Peyer's patch (tissue), 4 donors: ENCODE measurements around the gene ARID1B.

Experiments used
- CTCF ChIP-seq, 6 experiments: fragments of 450-650 bp in 4 of 6; fragments of 200-600 bp in 2 of 6; sonication (generic) in 1 of 6; IDR thresholded peaks; one replicate each; pipeline ENCODE4 v1.5.1; 2017 to 2019; ENCODE audit warnings: antibody characterized with exemption in 6 of 6, mild to moderate bottlenecking in 3 of 6, moderate library complexity in 1 of 6
- POLR2A ChIP-seq, 2 donors: fragments of 450-650 bp; IDR thresholded peaks; one replicate each; pipeline ENCODE4 v1.5.1; 2017; ENCODE audit warnings: antibody characterized with exemption in 2 of 2, mild to moderate bottlenecking in 2 of 2, moderate library complexity in 2 of 2

GRCh38 chr6:156877126-156877863 lies 100.1 kb downstream of the ARID1B start:
- no peak for TF ChIP-seq CTCF (IDR thresholded peaks at IDR 0.05)
- no peak for TF ChIP-seq POLR2A (IDR thresholded peaks at IDR 0.05)
